ENCODE data around the gene POU2AF2. TPM values are rescaled to one million over a fixed set of nuclear protein-coding genes. Genes with fewer than 3 reads are reported as not detected.
"Not testable (repeated sequence)": the region's sequence is repeated elsewhere in the genome, so short reads cannot be mapped to it uniquely, and the experiment has no call there.

POU2AF2 gene
- total RNA-seq, 1 experiment from 2014 or later, result not detected

DNA sequence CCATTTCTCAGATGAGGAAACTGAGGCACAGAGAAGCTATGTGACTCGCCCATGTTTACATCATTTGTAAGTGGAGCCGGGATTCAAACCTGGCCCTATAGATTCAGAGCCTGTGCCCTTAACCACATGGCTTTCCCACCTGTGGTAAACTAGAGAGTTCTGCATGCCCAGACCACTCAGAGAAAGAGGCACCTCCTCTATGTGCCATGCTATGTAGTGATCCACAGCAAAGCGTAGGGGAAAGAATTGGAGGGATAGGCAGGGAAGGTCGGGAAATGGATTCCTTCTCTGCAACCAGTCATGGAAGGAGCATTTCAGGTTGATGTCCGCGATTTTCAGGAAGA, 15.4 kb upstream of the POU2AF2 start:
- Histone ChIP-seq H3K27me3 (ENCODE audit: control insufficient read depth, insufficient read depth, low read length) (no peaks in the 10 kb centered on the region), H3K4me3 (ENCODE audit: insufficient read depth, low read depth, low read length) (no peak overlapping the region), H3K36me3 (replicated peaks; ENCODE audit: control insufficient read depth, insufficient read depth, low read length) (no peaks in the 10 kb centered on the region)
- no peak for DNase-seq

DNA sequence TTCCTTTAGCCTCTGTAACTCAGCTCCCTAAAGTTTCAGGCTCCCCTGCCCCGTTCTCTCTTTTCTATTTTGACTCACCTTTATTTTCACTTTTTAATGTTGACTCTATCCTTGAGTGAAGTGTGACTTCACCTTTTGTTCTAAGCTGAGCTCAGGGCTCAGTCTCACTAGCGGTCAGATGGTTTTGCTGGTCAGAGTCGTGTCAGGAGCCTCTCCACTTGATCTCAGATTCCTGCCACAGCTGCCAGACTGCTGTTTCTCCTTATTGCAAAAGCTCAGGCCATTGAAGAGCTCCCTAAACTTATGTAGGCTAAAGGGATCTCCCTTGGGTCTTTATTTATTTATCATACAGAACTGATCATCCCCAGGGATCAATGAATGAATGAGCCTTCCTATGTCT, 13.7 kb upstream of the POU2AF2 start:
- Histone ChIP-seq H3K36me3 (replicated peaks; ENCODE audit: control insufficient read depth, insufficient read depth, low read length) (no peaks in the 10 kb centered on the region), H3K4me3 (ENCODE audit: insufficient read depth, low read depth, low read length) (no peak overlapping the region), H3K27me3 (ENCODE audit: control insufficient read depth, insufficient read depth, low read length) (no peaks in the 10 kb centered on the region)
- no peak for DNase-seq

DNA sequence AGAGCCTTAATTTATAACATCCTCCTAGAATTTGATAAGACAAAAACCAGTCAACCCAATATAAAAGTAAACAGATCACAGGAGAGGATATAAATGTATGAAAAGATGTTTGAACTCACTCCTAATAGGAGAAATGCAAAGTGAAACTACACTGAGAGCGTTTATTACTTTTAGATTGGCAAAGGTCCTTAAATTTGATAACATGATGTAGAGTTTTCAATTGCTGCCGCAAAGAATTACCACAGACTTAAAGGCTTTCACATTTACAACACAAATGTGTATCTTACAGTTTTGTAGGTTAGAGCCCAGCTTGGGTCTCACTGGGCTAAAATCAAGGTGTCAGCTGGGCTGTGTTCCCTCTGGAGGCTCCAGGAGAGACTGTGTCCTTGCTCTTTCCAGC, 9.1 kb upstream of the POU2AF2 start:
- no peaks in the 10 kb centered on the region for H3K36me3 ChIP-seq (replicated peaks; ENCODE audit: control insufficient read depth, insufficient read depth, low read length)
- no peak overlapping the region for H3K4me3 ChIP-seq (ENCODE audit: insufficient read depth, low read depth, low read length)
- no peak for DNase-seq
- no peaks in the 10 kb centered on the region for H3K27me3 ChIP-seq (ENCODE audit: control insufficient read depth, insufficient read depth, low read length)

DNA sequence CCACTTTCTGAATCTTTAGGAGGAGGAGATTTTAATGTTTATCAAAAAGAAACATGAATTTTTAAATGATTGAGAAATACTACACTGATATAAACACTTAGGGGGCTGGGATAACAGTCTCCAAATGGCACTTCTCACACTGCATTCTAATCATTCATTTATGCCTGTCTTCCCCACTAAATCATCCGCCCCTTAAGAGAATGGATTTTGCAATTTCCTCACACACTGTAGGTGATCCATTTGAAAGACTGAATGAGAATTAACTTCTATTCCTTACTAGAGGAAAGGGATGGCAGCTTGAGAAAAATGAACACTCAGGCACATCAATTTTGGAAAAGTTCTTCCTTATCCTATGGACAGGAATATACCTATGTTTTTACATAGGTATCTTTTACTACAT, 7.6 kb upstream of the POU2AF2 start:
- no peak for DNase-seq
- Histone ChIP-seq H3K27me3 (ENCODE audit: control insufficient read depth, insufficient read depth, low read length) (no peaks in the 10 kb centered on the region), H3K4me3 (ENCODE audit: insufficient read depth, low read depth, low read length) (no peak overlapping the region), H3K36me3 (replicated peaks; ENCODE audit: control insufficient read depth, insufficient read depth, low read length) (no peaks in the 10 kb centered on the region)

DNA sequence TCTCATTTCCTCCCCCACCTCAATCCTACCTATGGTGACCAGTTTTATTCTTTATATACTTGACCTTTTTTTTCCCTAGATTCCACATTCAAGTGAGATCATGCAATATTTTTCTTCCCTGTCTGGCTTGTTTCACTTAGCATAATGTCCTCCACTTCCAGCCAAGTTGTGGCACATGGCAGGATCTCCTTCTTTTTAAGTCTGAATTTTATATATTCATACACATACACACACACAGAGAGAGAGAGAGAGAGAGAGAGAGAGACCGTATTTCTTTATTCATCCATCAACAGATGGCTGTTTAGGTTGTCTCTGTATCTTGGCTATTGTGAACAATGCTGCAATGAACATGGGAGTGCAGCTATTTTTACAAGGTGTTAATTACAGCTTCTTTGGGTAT, 1.4 kb downstream of the POU2AF2 start:
- no peak overlapping the region for H3K4me3 ChIP-seq (ENCODE audit: insufficient read depth, low read depth, low read length)
- H3K36me3 ChIP-seq (replicated peaks; ENCODE audit: control insufficient read depth, insufficient read depth, low read length), result no peaks in the 10 kb centered on the region
- H3K27me3 ChIP-seq (ENCODE audit: control insufficient read depth, insufficient read depth, low read length), result no peaks in the 10 kb centered on the region
- no peak for DNase-seq

DNA sequence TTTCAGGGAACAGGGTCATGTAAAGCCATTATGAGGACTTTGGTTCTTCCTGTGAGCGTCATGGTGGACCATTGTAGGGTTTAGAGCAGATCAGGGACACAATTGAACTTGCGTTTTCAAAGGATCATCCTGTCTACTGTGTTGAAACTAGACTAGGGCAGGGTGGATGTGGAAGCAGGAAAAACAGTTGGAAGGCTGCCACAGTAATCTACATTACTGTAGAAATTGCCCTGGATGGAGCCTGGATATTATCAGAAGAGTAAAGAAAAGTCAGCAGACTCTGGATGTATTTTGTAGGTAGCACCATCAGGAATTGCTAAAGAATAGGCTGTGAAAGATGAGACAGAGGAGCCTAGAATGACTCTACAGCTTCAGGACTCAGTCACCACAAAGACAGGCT, 5.4 kb downstream of the POU2AF2 start:
- Histone ChIP-seq H3K27me3 (ENCODE audit: control insufficient read depth, insufficient read depth, low read length) (no peaks in the 10 kb centered on the region), H3K36me3 (replicated peaks; ENCODE audit: control insufficient read depth, insufficient read depth, low read length) (no peaks in the 10 kb centered on the region), H3K4me3 (ENCODE audit: insufficient read depth, low read depth, low read length) (no peak overlapping the region)
- DNase-seq, result no peak

DNA sequence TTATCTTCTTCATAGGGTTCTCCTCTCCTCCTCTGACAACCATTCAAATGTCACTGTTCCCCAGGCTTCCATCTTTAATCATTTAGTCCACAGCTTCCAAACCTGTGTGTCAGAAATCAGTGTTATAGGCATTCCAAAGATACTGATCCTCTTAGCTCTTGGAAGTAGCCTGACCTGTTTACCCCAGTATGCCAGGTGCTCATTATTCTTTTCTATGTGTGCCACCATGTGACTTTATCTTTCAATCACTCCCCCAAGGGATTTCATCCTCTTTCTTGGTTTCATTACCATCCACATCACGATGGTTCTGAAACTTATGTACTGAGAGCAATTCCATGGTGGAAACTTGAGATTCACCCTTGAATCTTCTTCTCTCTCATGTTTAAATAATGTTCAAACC, 7.6 kb downstream of the POU2AF2 start:
- Histone ChIP-seq H3K36me3 (replicated peaks; ENCODE audit: control insufficient read depth, insufficient read depth, low read length) (no peaks in the 10 kb centered on the region), H3K4me3 (ENCODE audit: insufficient read depth, low read depth, low read length) (no peak overlapping the region), H3K27me3 (ENCODE audit: control insufficient read depth, insufficient read depth, low read length) (no peaks in the 10 kb centered on the region)
- no peak for DNase-seq

DNA sequence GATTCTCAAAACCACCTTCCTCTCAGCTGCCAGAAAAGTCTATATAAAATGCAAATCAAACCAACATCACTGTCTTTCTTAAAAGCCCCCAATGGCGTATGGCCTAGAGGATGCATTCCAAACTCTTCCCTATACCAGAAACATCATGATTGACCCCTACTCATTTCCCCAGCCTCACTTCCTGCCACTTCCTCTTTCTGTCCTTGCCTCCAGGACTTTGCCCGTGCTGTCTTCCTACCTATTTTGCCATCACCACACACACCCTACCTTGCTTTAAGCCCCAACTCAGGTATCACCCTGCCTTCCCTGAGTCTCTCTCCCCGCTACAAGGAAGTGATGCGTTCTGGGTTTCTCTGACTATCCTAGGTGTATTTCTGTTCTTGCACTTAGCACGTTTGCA, 8.1 kb downstream of the POU2AF2 start:
- no peaks in the 10 kb centered on the region for H3K27me3 ChIP-seq (ENCODE audit: control insufficient read depth, insufficient read depth, low read length)
- no peak for DNase-seq
- H3K36me3 ChIP-seq (replicated peaks; ENCODE audit: control insufficient read depth, insufficient read depth, low read length), result no peaks in the 10 kb centered on the region
- H3K4me3 ChIP-seq (ENCODE audit: insufficient read depth, low read depth, low read length), result no peak overlapping the region

DNA sequence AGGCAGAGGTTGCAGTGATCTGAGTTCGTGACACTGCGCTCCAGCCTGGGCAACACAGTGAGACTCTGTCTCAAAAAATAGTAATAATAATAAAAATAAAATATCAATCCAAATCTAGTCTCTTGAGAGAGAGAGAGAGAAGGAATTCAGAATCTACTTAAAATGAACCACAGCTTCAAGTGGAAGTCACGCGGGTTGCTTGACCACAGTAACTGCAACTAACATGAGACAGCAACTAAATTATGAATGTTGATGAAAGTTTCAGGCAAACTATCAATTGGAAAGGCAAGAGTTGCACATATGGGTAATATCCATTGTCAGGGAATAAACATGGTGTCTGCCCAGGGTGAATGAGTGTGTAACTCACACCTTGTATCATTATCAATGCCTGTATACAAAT, 12.5 kb downstream of the POU2AF2 start:
- no peak for DNase-seq
- H3K36me3 ChIP-seq (replicated peaks; ENCODE audit: control insufficient read depth, insufficient read depth, low read length), result no peaks in the 10 kb centered on the region
- H3K4me3 ChIP-seq (ENCODE audit: insufficient read depth, low read depth, low read length), result no peak overlapping the region
- no peaks in the 10 kb centered on the region for H3K27me3 ChIP-seq (ENCODE audit: control insufficient read depth, insufficient read depth, low read length)

DNA sequence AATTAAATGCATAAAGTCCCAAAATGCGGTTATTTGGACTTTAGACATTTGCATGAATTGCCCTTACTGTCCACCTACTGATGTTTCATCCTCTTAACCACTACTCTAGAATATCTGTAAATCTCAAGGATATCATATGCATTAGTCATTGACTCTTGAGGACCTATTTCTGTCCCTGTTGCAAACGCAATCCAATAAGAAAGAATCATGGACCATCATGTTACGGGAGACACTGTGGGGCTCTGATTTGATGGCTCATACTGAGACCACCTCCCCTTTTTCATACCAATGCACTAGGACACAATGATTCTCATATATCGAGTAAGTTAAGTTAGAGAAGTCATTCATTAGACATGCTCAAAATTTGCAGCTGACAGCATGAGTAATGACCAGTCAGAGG, 14.4 kb downstream of the POU2AF2 start:
- no peak for DNase-seq
- no peaks in the 10 kb centered on the region for H3K27me3 ChIP-seq (ENCODE audit: control insufficient read depth, insufficient read depth, low read length)
- H3K4me3 ChIP-seq (ENCODE audit: insufficient read depth, low read depth, low read length), result no peak overlapping the region
- no peaks in the 10 kb centered on the region for H3K36me3 ChIP-seq (replicated peaks; ENCODE audit: control insufficient read depth, insufficient read depth, low read length)

DNA sequence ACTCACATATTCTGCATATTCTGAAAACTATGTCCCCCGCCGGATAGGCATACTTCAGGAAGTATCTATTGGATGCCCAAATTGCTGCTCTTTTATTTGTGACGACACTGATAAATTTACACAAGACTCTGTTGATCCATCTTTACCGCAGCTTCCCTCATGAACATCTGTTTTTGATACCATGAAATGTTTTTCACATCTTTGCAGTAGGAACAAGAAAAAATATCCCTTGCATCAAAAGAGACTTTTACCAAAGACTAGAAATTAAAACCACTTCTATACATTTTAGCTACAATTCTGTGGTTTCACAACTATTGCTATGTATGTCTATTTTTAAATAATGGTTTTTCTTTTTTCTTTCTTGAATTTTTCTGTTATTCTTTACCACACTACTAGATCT, 15.3 kb downstream of the POU2AF2 start:
- Histone ChIP-seq H3K27me3 (ENCODE audit: control insufficient read depth, insufficient read depth, low read length) (no peaks in the 10 kb centered on the region), H3K4me3 (ENCODE audit: insufficient read depth, low read depth, low read length) (no peak overlapping the region), H3K36me3 (replicated peaks; ENCODE audit: control insufficient read depth, insufficient read depth, low read length) (no peaks in the 10 kb centered on the region)
- DNase-seq, result no peak

DNA sequence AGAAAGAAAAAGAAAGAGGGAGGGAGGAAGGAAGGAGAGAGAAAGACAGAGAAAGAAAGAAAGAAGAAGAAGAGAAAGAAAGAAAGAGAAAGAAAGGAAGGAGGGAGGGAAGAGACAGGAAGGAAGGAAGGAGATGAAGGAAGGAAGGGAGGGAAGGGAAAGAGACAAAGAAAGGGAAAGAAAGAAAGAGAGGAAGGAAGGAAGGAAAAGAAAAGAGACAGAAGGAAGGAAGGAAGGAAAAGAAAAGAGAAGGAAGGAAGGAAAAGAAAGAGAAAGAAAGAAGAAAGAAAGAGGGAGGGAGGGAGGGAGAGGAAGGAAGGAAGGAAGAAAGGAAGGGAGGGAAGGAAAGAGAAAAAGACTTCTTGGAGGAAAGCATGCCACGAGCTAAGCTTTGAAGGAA, 19.1 kb downstream of the POU2AF2 start:
- no peaks in the 10 kb centered on the region for H3K27me3 ChIP-seq (ENCODE audit: control insufficient read depth, insufficient read depth, low read length)
- H3K36me3 ChIP-seq (replicated peaks; ENCODE audit: control insufficient read depth, insufficient read depth, low read length), result no peaks in the 10 kb centered on the region
- H3K4me3 ChIP-seq (ENCODE audit: insufficient read depth, low read depth, low read length), result no peak overlapping the region
- DNase-seq, result no peak

DNA sequence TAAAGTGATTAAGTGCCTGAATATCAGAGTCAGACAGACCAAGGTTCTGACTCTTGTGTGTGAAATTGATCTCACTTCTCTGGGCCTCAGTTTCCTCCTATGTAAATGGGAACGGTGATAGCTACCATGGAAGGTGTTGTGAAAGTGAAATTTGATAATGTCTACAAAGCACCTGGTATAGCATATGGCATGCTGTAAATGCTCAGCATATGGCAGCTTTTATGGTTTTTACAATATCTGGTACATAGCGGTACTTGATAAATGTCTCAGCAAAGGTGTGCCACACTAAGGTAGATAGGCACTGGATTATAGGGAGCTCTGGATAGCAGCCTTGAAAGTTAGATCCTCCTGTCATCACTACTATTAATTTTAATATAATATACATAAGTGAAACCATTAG, 19.9 kb downstream of the POU2AF2 start:
- Histone ChIP-seq H3K36me3 (replicated peaks; ENCODE audit: control insufficient read depth, insufficient read depth, low read length) (no peaks in the 10 kb centered on the region), H3K27me3 (ENCODE audit: control insufficient read depth, insufficient read depth, low read length) (no peaks in the 10 kb centered on the region), H3K4me3 (ENCODE audit: insufficient read depth, low read depth, low read length) (no peak overlapping the region)
- no peak for DNase-seq

DNA sequence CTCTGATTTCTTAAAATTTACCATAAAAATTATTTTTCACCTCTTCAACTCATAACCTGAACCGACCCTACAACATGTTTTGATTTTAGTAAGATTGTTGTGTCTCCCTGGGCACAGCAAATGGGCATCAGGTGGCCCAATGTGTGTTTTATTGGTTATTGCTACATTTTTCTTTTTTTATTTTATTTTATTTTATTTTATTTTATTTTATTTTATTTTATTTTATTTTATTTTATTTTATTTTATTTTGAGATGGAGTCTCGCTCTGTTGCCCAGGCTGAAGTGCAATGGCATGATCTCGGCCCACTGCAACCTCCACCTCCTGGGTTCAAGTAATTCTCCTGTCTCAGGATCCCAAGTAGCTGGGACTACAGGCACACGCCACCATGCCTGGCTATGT, 22.8 kb downstream of the POU2AF2 start:
- H3K27me3 ChIP-seq (ENCODE audit: control insufficient read depth, insufficient read depth, low read length); H3K36me3 ChIP-seq (replicated peaks; ENCODE audit: control insufficient read depth, insufficient read depth, low read length); H3K4me3 ChIP-seq (ENCODE audit: insufficient read depth, low read depth, low read length); DNase-seq: not testable (repeated sequence)

DNA sequence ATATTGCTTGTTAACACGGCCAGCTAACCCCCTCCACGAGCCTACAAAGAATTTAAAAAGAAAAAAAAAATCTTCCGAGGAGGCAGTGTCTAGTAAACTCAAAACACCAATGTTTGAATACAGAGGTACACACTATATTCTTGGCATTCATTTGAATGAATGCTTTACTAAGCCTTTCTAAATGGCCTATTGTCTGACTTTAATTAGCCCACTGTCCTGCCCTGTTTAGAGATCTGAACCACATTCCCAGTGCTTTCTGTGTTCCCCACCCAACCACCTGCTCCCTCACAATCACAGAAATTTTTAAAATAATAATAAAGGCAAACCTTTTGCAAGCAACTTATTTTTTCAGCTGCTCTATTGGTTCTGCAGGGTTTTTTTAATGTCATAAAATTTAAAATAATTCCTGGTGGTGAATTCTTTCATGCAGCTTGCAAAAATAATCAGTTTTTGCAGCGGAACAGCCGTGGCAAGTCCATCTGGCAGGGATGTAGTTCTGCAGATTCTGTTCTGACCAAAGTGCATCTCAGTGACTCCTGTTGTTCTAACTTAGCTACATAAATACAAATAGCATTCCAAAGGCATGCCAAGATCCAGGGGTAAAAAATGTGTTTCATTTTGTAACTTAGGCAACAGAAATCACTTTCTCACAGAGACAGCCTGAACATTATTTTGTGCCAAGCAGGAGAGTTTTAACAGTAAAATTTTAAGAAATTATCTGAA, 23.8 kb downstream of the POU2AF2 start:
- Histone ChIP-seq H3K27me3 (ENCODE audit: control insufficient read depth, insufficient read depth, low read length) (no peaks in the 10 kb centered on the region), H3K36me3 (replicated peaks; ENCODE audit: control insufficient read depth, insufficient read depth, low read length) (no peaks in the 10 kb centered on the region), H3K4me3 (ENCODE audit: insufficient read depth, low read depth, low read length) (no peak overlapping the region)
- no peak for DNase-seq

DNA sequence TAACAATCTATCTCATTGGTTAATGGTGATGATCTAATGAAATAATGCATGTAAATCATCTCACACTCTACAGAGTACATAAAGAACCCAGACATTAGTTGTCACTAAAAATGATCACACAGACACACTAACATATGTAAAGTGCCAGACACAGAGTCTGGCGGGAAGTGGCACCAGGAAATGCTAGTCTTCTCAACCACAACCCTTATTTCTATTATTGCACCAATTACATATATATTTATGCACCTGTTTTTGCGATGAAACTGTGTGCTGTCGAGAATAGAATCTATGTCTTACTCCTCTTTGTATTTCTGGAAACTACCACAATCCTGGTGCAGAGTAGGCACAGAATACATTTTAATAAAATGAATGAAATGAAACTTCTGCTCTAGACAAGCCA, 26.9 kb downstream of the POU2AF2 start:
- Histone ChIP-seq H3K36me3 (replicated peaks; ENCODE audit: control insufficient read depth, insufficient read depth, low read length) (no peaks in the 10 kb centered on the region), H3K27me3 (ENCODE audit: control insufficient read depth, insufficient read depth, low read length) (no peaks in the 10 kb centered on the region), H3K4me3 (ENCODE audit: insufficient read depth, low read depth, low read length) (no peak overlapping the region)
- DNase-seq, result no peak
